ENCODE measurements around the gene SERTAD3. TPM values are rescaled to one million over a fixed set of nuclear protein-coding genes. Genes with fewer than 3 reads are reported as not detected.

Gene SERTAD3
- total RNA-seq, 2 donors from 2014 or later: 22.7 to 37.3 TPM

- WGBS: under 1% methylated on average over 21 of the region's 28 CpGs
- intact Hi-C loops (cut with DNase I): loop anchor here (2.0 to 5.0 kb wide), 2 partner anchors 40 to 78 kb away; partner anchors contain the start of genes BLVRB, C19orf47 and PLD3
Observed at GRCh38 chr19:40424637-40425449, 19.3 kb downstream of the SERTAD3 start.

GRCh38 chr19:40423938-40424337 lies 20.2 kb downstream of the SERTAD3 start:
- no peak for DNase-seq (ENCODE audit: low spot score)
- Histone ChIP-seq H3K4me1 (replicated peaks) (peaks cover 4% of the 10 kb centered on the region), H3K9me3 (no peaks in the 10 kb centered on the region), H3K27ac (peak overlapping the region; percentile 100), H3K36me3 (peaks cover 8 to 10% of the 10 kb centered on the region in 2 donors), H3K27me3 (replicated peaks; ENCODE audit: insufficient read depth) (no peaks in the 10 kb centered on the region), H3K4me3 (no peak overlapping the region)
- WGBS: 96% methylated on average over 6 of the region's 6 CpGs
- intact Hi-C loops (cut with DNase I): loop anchor here (2.0 kb wide), 1 partner anchor 41 kb away; the partner anchor contains the start of gene BLVRB
- no peak for TF ChIP-seq POLR2AphosphoS5 (IDR thresholded peaks at IDR 0.05)
- no peak for TF ChIP-seq POLR2A (IDR thresholded peaks at IDR 0.05)
- no peak for TF ChIP-seq CTCF (IDR thresholded peaks at IDR 0.05)

More at GRCh38 chr19:40424637-40425449, 19.3 kb downstream of the SERTAD3 start:
- peak in 1 of 4 experiments; percentile 96 for TF ChIP-seq CTCF (IDR thresholded peaks at IDR 0.05)
- TF ChIP-seq POLR2AphosphoS5 (IDR thresholded peaks at IDR 0.05): no peak
- no peak for DNase-seq (ENCODE audit: low spot score)
- Histone ChIP-seq H3K27ac (peak overlapping the region; percentile 100), H3K4me3 (peak overlapping the region; percentile 95 to 98), H3K4me1 (replicated peaks) (peaks cover 4% of the 10 kb centered on the region), H3K27me3 (replicated peaks; ENCODE audit: insufficient read depth) (no peaks in the 10 kb centered on the region), H3K9me3 (no peaks in the 10 kb centered on the region), H3K36me3 (peaks cover 8 to 10% of the 10 kb centered on the region in 2 donors)

GRCh38 chr19:40422748-40423566 lies 21.2 kb downstream of the SERTAD3 start:
- TF ChIP-seq CTCF (IDR thresholded peaks at IDR 0.05): no peak
- no peak for TF ChIP-seq POLR2A (IDR thresholded peaks at IDR 0.05)
- DNase-seq (ENCODE audit: low spot score): no peak
- intact Hi-C loops (cut with DNase I): no loop called here
- WGBS: 89% methylated on average over 31 of the region's 31 CpGs
- Histone ChIP-seq H3K36me3 (peaks cover 8 to 10% of the 10 kb centered on the region in 2 donors), H3K27ac (peak overlapping the region; percentile 97 to 100), H3K27me3 (replicated peaks; ENCODE audit: insufficient read depth) (no peaks in the 10 kb centered on the region), H3K9me3 (no peaks in the 10 kb centered on the region), H3K4me1 (replicated peaks) (peaks cover 4% of the 10 kb centered on the region), H3K4me3 (no peak overlapping the region)

GRCh38 chr19:40421993-40422747 lies 22.0 kb downstream of the SERTAD3 start:
- intact Hi-C loops (cut with DNase I): loop anchor here (1.0 kb wide), 1 partner anchor 22 kb away; the partner anchor contains the start of gene SERTAD3
- no peak for DNase-seq (ENCODE audit: low spot score)
- WGBS: 62% methylated on average over 16 of the region's 16 CpGs
- peak overlapping the region; percentile 97 to 100 for H3K27ac ChIP-seq
- peak overlapping the region in 1 of 2 donors; percentile 62 for H3K4me3 ChIP-seq
- peaks cover 8 to 10% of the 10 kb centered on the region in 2 donors for H3K36me3 ChIP-seq
- H3K9me3 ChIP-seq: no peaks in the 10 kb centered on the region
- no peaks in the 10 kb centered on the region for H3K27me3 ChIP-seq (replicated peaks; ENCODE audit: insufficient read depth)
- H3K4me1 ChIP-seq (replicated peaks): peaks cover 4% of the 10 kb centered on the region
- TF ChIP-seq CTCF (IDR thresholded peaks at IDR 0.05) (no peak), POLR2A (IDR thresholded peaks at IDR 0.05) (no peak), POLR2AphosphoS5 (IDR thresholded peaks at IDR 0.05) (no peak)
